GM06990 (cell line): ENCODE results near the gene CPM.
"Not testable (repeated sequence)": the region's sequence is repeated elsewhere in the genome, so short reads cannot be mapped to it uniquely, and the experiment has no call there.

ENCODE experiments used
- DNase-seq: peaks from one replicate; pipeline ENCODE4 v3.0.0-alpha.2; 2011; ENCODE audit not compliant: insufficient read length; ENCODE audit errors: extremely low read depth
- H3K27me3 ChIP-seq: replicated peaks from 2 replicates; pipeline ENCODE4 v1.6.0; 2011; ENCODE audit warnings: low read length; ENCODE audit not compliant: control insufficient read depth, insufficient read depth
- H3K36me3 ChIP-seq: 2 replicates; pipeline ENCODE4 v1.5.1; 2011; ENCODE audit warnings: low read length; ENCODE audit not compliant: control insufficient read depth, insufficient read depth
- H3K4me3 ChIP-seq: replicated peaks from 2 replicates; pipeline ENCODE4 v1.5.1; 2011; ENCODE audit warnings: low read depth, mild to moderate bottlenecking, control low read depth, low read length
- CTCF ChIP-seq: IDR thresholded peaks from 2 replicates; pipeline ENCODE4 v1.5.1; 2011; ENCODE audit warnings: low read length, control low read depth, mild to moderate bottlenecking, inconsistent platforms; ENCODE audit not compliant: insufficient read depth, poor library complexity, severe bottlenecking

CPM gene

GRCh38 chr12:68823696-68824095 is 109.3 kb downstream of the CPM start:
- TF ChIP-seq CTCF, result no peak
- Histone ChIP-seq H3K36me3 (peaks cover 25% of the 10 kb centered on the region), H3K4me3 (no peak overlapping the region), H3K27me3 (no peaks in the 10 kb centered on the region)
- no peak for DNase-seq

DNA sequence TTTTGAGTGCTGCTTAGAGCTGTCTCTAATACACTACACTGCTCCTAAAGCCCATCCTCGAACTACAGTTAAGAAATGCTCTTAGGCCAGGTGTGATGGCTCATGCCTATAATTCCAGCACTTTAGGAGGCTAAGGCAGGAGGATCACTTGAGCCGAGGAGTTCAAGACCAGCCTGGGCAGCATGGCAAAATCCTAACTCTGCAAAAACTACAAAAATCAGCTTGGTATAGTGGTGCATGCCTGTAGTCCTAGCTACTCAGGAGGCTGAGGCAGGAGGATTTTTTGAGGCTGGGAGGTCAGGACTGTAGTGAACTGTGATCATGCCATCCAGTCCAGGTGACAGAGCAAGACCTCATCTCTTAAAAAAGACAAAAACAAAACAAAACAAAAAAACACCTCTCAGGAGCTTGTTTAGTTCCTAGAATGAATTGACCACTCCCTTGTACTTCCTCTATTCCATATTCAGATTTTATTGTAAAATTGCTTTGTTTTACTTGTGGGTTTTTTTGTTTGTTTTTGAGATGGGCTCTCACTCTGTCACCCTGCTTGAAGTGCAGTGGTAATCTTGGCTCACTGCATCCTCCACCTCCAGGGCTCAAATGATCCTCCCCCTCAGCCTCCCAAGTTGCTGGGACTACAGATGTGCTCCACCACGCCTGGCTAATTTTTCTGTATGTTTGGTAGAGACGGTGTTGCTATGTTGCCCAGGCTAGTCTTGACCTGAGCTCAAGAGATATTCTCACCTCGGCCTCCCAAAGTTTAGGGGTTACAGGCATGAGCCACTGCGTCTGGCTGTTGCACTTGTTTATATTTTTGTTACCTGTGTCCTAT is 111.4 kb downstream of the CPM start:
- no peak for DNase-seq
- TF ChIP-seq CTCF, result no peak
- peaks cover 24% of the 10 kb centered on the region for H3K36me3 ChIP-seq
- H3K27me3 ChIP-seq, result no peaks in the 10 kb centered on the region
- H3K4me3 ChIP-seq, result no peak overlapping the region

DNA sequence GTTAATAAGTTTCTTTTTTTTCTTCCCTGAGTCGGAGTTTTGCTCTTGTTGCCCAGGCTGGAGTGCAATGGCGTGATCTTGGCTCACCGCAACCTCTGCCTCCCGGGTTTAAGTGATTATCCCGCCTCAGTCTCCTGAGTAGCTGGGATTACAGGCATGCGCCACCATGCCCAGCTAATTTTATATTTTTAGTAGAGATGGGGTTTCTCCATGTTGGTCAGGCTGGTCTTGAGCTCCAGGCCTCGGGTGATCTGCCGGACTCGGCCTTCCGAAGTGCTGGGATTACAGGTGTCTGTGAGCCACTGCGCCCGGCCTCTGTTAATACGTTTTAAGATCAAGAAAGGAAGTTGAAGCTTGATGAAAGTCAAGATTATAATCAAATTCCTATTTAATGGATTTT is 113.5 kb downstream of the CPM start:
- DNase-seq, H3K4me3 ChIP-seq, H3K27me3 ChIP-seq: not testable (repeated sequence)
- H3K36me3 ChIP-seq, result peaks cover 19% of the 10 kb centered on the region

GRCh38 chr12:68815928-68816800 is 116.8 kb downstream of the CPM start:
- DNase-seq, result no peak
- H3K27me3 ChIP-seq, result no peaks in the 10 kb centered on the region
- H3K36me3 ChIP-seq, result peaks cover 13% of the 10 kb centered on the region
- TF ChIP-seq CTCF, result no peak
- H3K4me3 ChIP-seq, result no peak overlapping the region

- no peak for DNase-seq
- no peaks in the 10 kb centered on the region for H3K27me3 ChIP-seq
- H3K4me3 ChIP-seq, result no peak overlapping the region
- H3K36me3 ChIP-seq, result peaks cover 10% of the 10 kb centered on the region
- TF ChIP-seq CTCF, result no peak
These were observed 117.6 kb downstream of the CPM start for GRCh38 chr12:68815232-68815927.
